ENCODE results near the gene C11orf58.

DNA sequence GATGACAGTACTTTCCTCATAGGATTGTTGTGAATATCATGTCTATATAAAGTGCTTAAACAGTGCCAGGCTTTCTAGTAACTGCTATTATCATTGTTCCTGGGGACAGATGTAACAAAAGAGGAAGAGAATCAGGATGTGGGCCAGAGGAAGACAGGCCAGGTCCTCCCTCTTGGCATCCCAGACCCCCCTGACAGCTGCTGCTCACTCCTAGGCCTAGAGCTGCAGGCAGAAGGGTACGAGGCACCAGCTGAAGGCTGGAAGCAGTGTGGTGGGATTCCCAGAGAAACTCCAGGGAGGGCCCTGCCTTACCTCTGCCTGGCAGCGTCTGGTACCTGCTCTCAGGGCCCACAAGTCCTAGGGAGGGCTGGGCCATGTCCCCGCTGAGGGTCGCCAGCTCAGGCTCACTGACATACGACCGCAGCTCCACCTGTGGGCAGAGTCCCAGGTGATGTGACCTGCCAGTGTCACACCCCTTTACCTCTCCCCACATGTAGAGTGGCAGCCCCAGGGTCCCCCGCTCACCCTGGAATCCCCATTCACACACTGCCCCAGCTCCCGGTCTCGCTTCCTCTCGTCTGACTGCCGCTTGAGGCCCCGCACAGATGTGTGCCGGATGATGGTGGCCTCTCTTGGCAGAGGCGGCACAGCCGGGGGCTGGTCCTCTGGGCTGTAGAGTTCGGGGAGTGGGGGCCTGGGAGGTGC is 52.2 kb downstream of the C11orf58 start:
- no peak for TF ChIP-seq POLR2A (IDR thresholded peaks at IDR 0.05; ENCODE audit: low read depth, low read length)
- TF ChIP-seq POLR2AphosphoS5 (IDR thresholded peaks at IDR 0.05; ENCODE audit: low read depth, low read length), result no peak
